ENCODE data around the gene CDH6.
A peak's percentile ranks its signal among the peaks of the same experiment; 100 is the strongest.

CDH6 gene

DNA sequence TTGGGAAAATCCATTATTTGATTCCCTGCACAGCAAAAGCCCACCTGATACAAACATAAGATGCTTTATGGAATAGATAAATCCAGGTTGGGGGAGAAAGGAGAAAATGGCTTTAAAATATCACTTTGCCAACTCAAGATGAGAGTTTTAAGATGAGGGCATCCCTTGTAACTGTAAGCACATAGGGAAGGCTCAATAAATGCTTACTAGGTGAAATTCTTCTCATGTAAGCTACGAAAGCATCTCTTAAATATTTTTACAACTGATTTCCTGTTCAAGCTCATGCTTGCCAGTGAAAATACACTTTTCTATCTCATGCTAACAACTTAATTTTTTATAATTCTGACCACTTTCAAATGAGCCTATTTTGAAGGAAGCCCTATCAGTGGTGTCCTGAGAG, 11.5 kb downstream of the CDH6 start:
- no peak for DNase-seq

DNA sequence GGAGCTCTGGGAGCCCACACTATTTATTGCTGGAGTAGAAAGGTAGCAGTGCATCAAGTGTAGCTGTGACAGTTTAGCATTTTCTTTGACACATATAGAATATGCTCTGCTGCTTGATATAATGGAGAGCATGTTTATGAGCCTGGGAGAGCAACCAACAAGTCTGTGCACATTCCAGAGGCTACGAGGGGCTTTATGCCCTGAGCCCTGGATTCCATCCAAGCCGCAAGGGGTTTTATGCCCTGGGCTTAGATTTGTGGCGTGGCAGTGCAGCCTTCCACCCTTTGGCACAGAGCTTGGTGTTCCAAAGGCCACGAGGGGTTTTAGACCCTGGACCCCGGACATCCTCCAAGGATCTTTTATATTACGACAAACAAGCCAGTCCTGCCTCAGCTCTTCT, 14.6 kb downstream of the CDH6 start:
- DNase-seq = no peak

DNA sequence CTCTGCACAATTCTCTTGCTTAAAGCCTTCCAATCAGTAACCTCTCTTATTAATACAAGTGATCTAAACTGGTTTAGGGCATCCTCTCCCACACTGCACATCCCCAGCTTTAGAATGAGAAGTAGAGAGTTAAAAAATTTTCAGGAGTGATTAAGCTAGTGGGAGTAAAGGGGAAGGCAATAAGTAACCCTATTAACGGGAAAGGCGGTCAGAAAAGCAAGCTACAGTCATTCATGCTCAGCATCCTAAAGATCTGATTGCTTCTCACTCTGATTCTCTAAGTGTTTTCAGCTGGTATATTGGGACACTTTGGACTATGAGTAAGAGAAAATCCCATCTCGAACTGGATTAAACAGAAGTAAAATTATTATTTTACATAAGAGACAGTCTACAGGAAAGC, 15.8 kb downstream of the CDH6 start:
- DNase-seq = no peak

DNA sequence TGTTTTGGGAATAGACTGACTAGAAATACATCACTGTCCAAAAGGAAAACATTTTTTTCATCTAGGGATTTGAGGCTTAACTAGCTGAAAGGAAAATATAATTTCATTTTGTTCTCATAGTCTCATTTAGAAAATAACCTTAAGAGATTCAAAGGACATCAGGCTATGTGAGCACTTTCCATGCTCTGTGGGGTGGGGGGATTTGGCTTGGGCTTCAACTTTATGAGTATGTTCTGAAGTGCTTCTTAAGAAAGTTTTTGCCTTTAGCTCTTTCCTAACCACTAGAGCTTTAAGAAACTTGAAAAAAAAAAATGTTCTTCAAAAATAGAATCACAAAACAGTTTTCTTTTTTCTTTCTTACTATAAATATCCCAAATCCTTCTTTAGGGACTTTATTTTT, 17.6 kb downstream of the CDH6 start:
- no peak for DNase-seq

DNA sequence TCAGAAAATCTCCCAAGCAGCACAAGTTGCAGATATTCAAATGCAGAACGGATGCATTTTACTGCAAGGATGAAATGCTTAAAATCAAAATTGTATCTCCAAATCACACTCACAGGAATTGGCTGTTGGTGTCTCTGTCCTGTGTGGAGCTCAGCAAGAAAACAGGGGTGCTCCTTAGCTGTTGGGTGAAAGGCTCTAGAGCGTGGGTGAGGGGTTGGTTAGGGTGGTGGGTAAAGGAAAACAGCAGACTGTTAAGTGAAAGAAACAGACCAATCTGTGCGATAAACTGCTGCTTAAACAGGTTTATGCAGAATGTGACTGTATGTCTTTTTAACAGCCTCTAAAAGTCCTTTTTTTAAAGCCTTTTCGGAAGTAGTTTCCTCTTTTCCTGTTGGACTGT, 19.8 kb downstream of the CDH6 start:
- no peak for DNase-seq

DNA sequence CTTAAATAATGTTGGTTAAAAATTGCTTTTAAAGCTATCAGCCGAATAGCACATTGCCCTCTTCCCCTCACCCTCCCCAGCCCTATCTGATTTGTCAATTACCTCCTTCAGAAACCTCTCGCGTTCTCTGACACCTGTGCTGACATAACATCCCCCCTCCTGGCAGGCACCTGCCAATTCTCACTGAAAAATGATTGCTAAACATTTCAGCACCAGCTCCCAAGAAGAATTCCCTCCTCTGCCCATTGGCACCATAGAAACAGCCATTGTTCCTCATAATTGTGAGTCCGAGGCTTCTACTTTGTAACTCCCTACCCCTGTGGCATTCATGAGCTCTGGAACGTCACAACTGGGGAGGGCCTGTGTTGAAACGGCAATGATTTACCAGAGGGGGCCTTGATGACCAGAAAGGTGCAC, 20.2 kb downstream of the CDH6 start:
- no peak for DNase-seq

DNA sequence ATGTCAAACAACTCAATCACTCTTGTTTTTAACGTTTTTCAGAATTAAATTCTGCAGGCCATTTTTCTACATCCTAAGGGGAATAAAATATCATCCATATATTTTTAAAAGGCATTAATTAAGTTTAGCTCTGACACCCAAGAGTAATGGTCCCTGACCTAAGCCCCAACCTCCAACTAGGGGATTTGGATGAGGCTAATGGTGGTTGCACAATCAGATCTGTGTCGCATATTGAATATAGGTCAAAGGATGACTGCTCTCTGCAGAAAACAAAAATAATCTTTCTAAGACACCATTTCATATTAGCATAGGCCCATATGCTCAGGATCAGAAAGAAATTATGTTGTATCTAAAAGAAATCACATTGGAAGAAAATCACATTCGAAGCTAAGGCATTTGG, 20.7 kb downstream of the CDH6 start:
- DNase-seq = no peak

DNA sequence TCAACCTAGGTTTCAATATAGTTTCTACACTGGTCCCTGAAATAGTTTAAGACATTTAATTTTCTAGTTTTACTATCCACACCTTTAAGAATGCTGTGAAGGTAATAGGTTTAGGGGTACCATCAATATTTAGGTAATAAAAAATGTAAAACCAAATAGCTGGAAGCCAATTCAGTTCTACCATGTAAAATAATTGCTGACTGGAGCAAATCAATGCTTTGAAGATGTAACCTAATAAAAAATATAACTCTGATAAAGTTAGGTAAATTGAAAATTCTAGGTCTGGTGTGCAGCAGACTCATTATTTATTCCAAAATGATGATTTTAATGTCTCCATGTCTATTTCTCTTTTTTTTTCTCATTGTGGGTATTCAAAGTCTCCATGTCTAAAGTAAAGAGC, 21.8 kb downstream of the CDH6 start:
- DNase-seq = no peak

DNA sequence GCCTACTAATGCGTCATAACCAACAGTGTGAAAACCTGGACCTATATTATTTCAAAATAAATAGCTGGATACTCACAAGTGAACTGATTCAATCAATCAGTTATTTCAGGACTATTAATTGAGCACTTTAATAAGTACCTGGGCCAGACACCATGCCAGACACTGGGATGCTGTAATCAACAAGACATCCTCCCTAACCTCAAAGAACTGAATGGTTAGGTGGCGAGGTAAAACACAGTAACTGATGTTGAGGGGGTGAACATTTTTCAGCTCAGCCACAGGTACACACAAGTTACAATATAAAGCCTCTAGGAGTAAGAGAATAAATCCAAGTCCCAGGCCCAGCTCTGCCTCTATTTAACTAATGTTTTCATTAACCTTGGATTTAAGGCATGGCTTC, 24.0 kb downstream of the CDH6 start:
- DNase-seq = no peak

DNA sequence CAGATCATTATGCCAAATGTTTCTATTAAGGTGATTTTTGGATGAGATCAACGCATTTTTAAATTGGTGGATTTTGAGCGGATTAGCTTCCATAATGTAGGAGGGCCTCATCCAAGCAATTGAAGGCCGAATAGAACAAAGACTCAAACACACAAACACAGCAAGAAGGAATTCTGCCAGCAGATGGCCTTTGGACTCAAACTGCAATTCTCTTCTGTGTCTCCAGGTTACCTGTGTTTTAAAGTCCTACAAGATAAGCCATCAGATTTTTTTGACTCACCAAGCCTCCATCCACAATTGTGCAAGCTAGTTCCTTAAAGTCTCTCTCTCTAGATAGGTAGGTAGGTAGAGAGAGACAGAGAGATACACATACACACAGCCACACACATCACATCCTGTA, 25.5 kb downstream of the CDH6 start:
- no peak for DNase-seq

DNA sequence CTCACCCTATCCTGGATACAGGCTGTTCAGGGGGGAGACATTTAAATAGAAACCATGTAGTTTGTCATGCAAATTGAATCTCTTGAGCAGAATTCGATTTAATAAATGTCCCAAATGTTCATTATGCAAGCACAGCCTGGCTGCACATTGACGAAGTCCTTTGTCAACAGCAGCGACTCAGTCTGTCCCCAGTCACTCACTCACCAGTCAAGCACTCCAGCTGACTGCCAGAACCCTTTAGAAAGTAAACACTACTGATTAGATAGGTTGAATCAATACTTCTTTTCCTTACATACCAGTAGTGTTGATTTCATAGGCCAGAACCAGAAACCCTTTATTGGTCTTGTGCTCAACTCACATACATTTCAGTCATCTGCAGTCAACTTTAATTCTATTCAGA, 27.5 kb downstream of the CDH6 start:
- no peak for DNase-seq

DNA sequence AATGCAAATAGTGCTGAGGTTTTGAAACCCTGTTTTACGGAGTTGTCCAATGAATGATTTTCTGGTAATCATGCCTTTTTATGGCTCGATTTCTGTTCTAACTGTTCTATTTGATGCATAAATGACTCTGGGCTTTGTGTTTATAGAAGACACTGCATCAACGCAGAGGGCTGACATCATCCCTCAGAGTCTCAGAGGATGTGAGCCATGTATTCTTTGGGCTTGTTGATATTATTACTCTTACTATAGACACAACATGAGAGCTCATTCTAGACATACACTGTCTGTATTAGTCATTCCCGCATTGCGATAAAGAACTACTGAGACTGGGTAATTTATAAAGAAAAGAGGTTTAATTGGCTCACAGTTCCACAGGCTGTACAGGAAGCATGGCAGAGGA, 31.6 kb downstream of the CDH6 start:
- DNase-seq = no peak

DNA sequence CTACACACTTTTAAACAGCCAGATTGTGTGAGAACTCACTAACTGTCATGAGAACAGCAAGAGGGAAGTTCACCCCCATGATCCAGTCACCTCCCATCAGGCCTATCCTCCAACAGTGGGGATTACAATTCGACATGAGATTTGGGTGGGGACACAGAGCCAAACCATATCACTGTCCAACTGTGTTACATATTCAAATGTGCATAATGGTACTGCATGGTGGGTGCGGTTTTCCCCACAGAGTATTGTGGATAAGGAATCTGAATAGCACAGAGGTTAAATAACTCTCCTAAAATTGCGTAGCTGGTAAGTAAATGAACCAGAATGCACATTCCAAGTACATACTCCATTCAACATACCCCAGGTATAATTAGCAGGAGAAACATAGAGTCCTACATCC, 32.1 kb downstream of the CDH6 start:
- no peak for DNase-seq

DNA sequence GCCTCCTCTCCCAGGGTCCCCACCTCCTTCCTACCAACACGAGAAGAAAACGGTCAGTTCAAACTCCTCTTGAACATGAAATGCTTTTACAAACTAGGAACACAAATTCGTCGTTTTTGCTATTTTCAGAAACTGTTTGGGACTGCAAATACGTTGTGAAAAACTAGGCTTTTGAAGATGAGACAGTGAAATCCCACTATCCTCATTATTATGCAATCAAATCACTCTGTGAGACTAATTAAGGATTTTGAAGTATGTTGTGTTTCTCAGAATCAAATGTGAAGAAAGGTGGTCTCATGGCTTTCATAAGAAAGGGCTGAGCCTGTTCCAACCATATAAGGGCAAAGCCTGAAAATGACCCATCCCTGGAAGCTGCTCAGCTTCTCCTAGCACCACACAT, 33.2 kb downstream of the CDH6 start:
- DNase-seq = no peak

DNA sequence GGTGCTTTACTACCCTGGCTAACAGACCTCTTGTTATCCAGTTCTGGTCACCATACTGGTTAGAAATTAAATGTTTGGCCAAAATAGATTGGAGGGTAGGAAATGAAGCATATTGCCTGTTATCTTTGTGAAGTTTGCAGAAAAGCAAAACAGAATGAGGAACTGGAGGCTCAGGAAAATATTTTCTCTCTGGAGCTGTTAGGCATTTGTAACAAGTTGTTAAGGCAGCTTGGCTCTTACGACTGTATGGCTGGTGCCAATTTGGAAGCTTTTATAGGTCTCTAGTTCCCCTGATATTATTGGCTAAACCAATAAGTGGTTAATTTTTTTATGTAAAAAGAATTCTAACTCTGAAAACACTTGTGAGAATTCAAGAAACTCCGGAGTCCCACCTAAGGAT, 35.8 kb downstream of the CDH6 start:
- no peak for DNase-seq

DNA sequence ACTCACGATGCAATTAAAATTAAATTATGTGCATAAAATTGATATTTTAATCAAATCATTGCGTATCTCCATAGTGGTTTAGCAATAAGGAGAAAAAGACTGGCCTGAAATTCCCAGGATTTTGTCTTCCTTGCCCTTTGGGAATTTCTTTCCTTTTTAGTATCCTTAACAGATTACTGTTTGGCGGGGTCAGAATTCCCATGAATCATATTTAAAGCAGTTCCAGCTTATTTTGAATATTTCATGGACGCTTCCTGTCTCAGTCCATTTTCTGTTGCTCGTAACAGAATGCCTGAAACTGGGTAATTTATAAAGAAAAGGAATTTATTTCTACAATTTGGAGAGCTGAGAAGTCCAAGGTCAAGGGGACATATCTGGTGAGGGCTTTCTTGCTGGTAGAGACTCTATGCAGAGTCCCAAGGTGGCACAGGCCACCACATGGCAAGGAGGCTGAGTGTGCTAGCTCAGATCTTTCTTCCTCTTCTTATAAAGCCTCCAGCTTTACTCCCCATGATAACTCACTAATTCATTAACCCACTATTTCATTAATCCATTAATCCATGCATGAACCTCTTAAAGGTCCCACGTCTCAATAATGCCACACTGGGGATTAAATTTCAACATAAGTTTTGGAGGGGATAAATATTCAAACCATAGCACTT, 37.8 kb downstream of the CDH6 start:
- DNase-seq = peak; percentile 1

DNA sequence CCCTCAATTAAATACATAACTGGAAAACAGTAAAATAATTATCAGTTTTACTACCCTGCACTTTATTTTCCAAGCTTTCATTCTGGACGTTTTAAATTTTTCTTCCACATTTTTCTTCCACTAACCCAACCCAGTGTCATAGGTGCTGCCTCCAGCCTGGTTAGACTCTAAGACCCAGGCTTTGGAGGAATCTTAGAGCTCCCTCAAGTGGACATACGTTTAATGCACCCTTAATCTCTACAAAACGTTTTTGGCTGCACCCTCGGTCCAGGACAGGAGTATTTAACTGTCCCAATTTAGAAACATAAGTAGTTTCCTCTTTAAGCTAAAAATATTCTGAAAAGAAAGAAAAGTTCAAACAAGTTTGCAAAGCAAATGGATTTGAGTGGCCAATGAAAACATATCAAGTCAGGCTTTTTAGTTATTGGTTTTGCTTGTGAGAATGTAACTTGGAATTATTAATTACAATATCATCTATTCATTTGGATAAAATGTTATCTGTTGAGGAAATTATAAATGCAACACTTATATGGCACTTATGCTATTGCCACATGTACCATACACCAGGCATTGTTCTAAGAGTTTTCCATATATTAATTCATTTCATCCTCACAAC, 38.9 kb downstream of the CDH6 start:
- DNase-seq = peak; percentile 74

DNA sequence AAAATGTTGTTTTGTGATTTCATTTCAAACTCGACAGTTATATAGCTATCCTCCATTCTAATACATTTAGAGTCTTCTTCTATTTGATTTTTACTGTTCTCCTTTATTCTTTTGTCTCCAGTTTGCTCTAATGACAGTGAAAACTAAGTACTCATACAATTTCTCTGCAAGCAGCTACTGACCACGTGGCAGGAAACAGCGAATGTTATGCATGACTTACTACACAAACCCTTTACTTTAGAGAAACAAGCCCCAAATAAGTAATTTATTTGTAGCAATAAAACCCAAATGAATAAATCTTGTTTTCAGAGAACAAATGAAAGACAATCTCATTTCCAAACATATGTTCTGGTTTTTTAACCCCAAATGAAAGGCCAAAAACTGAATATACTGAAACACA, 41.9 kb downstream of the CDH6 start:
- DNase-seq = no peak

DNA sequence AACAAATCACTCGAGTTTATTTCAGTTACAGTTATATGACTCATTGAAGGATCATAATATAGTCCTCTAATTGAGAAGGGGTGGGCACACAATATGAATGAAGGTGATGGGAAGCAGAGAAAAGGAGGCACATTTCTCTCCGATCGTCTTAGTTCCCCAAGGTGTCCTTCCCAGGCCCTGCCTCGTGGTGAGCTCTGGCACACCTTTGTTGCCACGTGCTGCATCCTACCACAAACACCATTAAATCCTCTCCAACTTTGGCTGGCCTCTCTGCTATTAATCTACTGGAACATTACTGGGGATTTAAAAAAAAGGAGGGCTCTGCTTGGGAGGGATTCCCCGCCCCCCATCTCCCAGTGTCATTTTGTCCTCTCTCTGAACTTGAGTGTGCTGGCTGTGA, 42.9 kb downstream of the CDH6 start:
- no peak for DNase-seq

DNA sequence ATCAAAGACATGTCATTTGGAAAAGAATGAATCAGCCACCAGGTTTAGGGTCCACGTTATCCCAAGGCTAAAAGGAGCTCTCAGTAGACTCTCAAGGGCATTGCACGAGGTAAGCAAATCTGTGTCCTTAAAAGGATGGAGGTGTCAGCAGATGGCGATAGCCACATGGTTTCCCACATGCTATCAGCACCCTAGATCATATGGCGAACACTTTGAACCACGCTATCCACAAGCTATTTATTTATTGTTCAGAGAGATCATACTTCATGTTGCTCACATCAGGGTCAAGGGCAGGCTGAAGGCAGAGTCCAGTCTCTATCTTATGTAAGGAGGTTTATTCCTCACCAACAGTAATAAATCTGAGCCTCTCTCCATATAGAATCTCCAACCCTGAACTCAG, 43.7 kb downstream of the CDH6 start:
- no peak for DNase-seq

DNA sequence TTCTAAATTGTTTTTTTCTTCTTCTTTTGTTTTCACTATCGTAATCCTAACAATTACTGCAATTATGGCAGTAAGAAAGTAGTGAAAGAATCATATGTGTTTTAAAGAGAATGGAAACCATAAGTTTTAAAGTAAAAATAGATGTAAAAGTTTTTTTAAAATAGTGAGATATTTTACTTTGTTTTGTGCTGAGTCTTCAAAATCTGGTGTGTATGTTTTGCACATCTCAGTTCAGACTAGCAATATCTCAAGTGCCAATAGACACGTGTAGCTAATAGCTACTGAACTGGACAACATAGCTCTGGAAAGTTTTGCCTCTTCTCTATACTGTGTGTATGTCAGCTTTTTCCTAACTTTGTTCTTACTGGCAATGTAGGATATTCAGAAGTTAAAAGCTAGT, 45.0 kb downstream of the CDH6 start:
- no peak for DNase-seq

DNA sequence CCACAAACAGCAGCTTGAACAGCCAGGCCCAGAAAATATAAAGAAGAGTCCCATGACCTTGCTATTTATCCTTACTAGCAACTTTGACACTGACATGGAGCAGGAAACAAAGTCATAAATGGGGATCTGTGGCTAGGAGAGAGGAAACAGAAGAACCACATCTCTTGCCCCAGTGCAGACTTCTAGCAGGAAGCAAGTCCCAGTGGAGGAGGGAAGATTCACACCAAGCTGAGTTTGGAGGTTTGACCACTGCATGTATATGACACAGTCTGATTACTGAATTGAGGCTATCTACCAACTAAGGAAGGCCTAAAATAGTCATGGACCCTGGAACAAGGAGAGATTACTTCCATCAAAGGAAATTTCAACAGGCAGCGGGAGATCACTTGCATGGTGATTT, 51.4 kb downstream of the CDH6 start:
- DNase-seq = no peak

DNA sequence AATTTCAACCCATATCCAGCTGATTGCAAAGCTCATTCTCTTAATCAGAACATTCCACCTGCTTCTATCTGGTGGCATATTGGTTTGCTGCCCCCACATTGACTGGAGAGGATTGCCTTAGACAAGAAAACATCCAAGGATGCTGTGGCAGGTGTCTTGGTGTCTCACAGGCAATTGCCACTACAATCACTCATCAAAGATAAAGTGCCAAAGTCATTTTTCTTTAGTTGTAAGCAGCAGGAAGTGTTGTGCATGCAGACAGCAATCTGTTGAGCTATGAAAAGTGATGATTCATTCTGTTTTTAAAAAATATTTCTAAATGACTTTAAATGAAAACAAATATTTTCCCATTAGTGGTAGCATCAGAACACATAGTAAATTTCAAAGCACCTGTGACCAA, 53.9 kb downstream of the CDH6 start:
- no peak for DNase-seq

DNA sequence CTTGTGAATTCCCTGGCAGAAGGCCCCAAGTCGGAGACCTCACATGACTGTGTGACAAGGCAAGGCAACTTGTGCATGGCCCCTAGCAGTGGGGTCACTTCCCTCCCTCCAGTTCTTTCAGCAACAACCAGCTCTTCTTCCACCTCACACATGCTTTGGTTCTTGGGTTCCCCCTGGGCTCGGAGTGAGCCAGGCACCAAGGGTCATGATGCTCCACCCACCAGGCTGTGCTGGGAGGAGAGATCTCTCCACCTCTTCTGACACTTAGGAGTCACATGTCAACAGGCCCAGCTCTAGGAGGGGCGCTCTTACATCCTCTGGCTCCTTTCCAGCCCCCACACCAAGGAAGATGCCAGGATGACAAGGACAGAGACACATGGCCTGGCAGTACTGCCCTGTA, 56.7 kb downstream of the CDH6 start:
- no peak for DNase-seq

DNA sequence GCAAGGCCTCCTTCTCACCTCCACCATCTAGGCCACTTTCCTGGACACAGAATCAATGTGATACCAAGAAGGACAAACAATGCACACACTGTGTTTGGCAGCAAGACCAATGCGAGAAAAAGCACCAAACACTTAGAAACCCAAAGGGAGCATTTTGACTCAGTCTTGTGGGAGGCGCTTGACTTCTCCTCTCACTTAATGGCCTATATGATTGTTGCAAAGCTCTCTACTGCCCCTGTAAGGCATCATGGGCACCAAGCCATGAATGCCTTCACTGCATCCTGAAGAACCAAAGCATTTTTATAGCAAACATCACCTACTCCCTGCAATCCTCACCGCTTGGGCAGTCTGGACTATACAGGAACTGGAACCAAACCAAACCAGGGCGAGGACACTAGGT, 57.5 kb downstream of the CDH6 start:
- no peak for DNase-seq

DNA sequence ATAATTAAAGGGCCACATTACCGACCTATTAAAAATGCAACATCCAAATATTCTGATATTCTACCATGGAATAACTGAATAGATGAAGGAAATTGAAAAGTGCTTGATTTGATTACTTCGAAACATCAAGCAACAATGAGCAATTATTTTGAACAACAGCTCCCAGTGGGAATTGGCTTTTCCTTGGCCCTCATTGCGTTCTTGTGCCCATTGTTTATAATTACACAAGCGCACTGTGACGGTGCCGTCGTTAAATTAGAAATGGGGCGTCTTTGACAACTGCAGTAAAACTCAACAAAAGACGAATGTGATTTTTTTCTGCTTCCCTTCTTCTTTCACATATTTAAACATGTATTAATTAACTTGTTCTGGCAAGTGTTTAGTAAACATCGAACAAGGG, 61.6 kb downstream of the CDH6 start:
- DNase-seq = no peak

Data from amniotic stem cell (primary cell).